PFSK-1 (cell line): ENCODE results near the gene EMC8.

ENCODE experiments used
- FOXP2 ChIP-seq: optimal IDR thresholded peaks from 2 replicates; pipeline ENCODE3; 2011; ENCODE audit warnings: borderline replicate concordance, control low read depth, inconsistent platforms; ENCODE audit not compliant: insufficient read depth; ENCODE audit errors: extremely low read length, extremely low read depth
- POLR2AphosphoS5 ChIP-seq: IDR thresholded peaks from 2 replicates; pipeline ENCODE4 v1.6.1; 2012; ENCODE audit warnings: low read depth, mild to moderate bottlenecking, control low read depth, low read length, moderate library complexity
- SIN3A ChIP-seq: IDR thresholded peaks from 2 replicates; pipeline ENCODE4 v1.6.1; 2012; ENCODE audit warnings: mild to moderate bottlenecking, low read length, moderate library complexity, borderline replicate concordance; ENCODE audit not compliant: insufficient read depth
- TAF1 ChIP-seq: IDR thresholded peaks from 2 replicates; pipeline ENCODE4 v1.6.1; 2012; ENCODE audit warnings: low read length, control low read depth, borderline replicate concordance; ENCODE audit not compliant: insufficient read depth
- TF ChIP-seq, protein P1 (sequence below), 2 experiments: IDR thresholded peaks; 2 replicates each; pipeline versions ENCODE4 v1.6.1 to v1.8.0; 2011 to 2012; ENCODE audit warnings: low read depth in 2 of 2, low read length in 2 of 2, control low read depth in 1 of 2, inconsistent platforms in 1 of 2, mild to moderate bottlenecking in 1 of 2, moderate library complexity in 1 of 2; ENCODE audit not compliant: insufficient read depth in 1 of 2

The EMC8 gene

DNA sequence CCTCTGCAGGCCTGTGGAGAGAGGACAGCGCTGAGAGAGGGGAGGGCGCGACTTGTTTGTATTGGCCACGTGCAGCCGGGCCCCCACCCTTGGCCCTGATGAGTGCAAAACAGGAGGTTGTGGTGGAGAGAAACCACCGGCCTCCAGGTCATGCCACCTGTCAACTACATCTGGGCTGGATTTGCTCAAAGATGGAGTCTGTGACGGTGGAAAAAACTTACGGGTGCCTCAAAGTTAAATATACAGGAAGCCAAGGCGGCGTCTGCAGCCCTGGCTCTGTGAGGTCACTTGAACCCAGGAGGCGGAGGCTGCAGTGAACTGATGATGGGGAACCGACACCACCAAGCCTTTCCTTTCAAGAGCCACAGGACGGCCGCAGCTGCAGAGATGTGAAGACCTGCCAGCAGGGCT, 64.1 kb downstream of the EMC8 start:
- TF ChIP-seq, protein P1, sequence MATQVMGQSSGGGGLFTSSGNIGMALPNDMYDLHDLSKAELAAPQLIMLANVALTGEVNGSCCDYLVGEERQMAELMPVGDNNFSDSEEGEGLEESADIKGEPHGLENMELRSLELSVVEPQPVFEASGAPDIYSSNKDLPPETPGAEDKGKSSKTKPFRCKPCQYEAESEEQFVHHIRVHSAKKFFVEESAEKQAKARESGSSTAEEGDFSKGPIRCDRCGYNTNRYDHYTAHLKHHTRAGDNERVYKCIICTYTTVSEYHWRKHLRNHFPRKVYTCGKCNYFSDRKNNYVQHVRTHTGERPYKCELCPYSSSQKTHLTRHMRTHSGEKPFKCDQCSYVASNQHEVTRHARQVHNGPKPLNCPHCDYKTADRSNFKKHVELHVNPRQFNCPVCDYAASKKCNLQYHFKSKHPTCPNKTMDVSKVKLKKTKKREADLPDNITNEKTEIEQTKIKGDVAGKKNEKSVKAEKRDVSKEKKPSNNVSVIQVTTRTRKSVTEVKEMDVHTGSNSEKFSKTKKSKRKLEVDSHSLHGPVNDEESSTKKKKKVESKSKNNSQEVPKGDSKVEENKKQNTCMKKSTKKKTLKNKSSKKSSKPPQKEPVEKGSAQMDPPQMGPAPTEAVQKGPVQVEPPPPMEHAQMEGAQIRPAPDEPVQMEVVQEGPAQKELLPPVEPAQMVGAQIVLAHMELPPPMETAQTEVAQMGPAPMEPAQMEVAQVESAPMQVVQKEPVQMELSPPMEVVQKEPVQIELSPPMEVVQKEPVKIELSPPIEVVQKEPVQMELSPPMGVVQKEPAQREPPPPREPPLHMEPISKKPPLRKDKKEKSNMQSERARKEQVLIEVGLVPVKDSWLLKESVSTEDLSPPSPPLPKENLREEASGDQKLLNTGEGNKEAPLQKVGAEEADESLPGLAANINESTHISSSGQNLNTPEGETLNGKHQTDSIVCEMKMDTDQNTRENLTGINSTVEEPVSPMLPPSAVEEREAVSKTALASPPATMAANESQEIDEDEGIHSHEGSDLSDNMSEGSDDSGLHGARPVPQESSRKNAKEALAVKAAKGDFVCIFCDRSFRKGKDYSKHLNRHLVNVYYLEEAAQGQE (IDR thresholded peaks at IDR 0.05; ENCODE audit: insufficient read depth in 1 of 2, low read depth in 2 of 2, low read length in 2 of 2) = no peak
- TF ChIP-seq FOXP2 = no peak

DNA sequence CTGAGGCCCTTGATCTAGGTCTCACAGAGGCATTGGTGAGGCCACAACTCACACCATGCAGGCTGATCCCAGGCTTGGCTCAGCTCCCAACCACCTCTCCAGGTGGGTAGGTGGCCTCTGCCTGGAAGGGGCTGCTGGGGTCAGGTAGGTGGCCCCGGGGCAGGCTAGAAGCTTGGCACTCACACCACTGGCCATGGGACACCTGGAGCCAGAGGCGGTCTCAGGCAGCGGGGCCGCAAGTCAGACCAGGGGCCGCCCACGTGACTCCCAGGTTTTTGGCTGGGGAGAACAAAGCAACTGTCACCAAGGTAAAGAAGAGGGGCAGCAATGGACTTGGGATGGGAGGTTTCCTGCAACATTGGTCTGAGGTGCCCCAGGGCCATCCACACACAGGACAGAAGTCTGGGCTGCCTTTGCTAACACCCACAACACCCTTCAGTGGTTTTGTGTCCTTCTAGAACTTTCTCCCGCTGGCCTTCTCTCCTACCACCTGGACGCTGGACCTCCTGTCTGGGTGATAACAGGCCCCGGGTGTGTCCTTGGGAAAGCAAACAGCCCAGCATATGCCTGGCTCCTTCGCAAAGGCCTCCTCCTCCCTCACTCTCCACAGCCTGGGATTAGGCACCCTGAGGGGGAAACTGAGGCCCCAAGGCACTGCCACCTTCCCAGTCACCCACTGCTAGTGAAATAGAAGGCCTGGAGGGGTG, 64.9 kb downstream of the EMC8 start:
- TF ChIP-seq SIN3A (no peak), TAF1 (no peak), FOXP2 (no peak), POLR2AphosphoS5 (no peak)
- TF ChIP-seq, protein P1 (IDR thresholded peaks at IDR 0.05; ENCODE audit: insufficient read depth in 1 of 2, low read depth in 2 of 2, low read length in 2 of 2) = no peak

DNA sequence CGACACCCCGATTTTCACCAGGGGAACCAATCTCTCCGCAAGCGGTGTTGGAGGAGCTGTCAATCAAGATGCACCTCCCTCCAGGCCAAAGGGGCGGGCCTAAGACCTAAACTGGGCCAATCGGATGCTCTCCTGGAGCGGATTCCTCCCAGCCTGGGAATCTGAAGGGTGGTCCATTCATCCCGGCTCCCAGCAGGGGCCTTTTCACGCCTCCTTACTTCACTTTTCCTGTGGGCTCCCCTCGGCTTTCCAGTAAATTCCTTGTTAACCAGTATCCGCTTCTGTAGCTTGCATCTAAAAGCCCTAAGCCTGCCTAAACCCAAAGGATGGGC, 65.5 kb downstream of the EMC8 start:
- TF ChIP-seq, protein P1 (IDR thresholded peaks at IDR 0.05; ENCODE audit: insufficient read depth in 1 of 2, low read depth in 2 of 2, low read length in 2 of 2) = no peak
- no peak for TF ChIP-seq SIN3A
- TF ChIP-seq POLR2AphosphoS5 = no peak
- TF ChIP-seq TAF1 = no peak
- no peak for TF ChIP-seq FOXP2

DNA sequence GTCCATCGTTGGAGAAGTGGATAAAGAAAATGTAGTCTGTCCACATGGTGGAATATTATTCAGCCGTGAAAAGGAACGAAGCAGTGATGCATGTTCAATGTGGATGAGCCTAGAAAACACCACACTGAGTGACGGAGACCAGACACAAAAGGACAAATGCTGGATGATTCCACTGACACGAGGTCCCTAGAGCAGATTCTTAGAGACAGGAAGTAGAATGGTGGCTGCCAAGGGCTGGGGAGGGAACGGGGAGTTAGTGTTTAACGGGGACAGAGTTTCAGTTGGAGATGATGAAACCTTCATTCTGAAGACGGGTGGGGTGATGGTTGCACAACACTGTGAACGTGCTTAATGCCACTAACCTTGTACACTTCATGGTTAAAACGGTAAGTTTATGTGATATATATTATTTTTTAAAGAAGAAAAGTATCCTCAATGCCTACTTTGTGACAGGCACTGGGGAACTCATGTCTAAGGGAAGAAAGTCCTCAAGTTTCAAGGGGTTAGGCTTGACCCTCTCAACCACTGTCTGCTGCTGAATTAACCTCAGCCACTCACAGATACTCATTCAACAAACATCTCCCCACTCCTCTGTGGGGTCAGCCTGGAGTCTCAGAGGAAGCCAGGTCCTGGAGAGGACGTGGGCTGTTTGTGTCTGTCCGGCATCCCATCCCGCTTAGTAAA, 66.0 kb downstream of the EMC8 start:
- no peak for TF ChIP-seq TAF1

DNA sequence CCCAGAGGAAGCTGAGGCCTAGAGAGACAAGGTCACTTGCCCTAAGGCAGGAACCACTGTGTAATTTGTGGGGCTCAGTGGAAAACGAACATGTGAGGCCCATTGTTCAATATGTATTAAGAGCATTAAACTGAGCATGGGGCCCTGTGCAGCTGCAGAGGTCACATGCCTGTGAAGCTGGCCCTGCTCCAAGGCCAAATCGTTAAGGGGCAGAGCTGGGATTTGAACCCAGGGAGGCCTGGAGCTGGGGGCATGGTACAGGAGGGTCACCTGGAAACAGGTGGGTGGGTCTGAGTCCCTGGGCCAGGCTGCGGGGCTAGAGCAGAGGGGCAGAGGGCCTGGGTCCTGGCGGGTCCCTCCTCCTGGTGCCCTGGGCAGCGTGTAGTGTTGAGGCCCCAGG, 68.2 kb downstream of the EMC8 start:
- TF ChIP-seq, protein P1 (IDR thresholded peaks at IDR 0.05; ENCODE audit: insufficient read depth in 1 of 2, low read depth in 2 of 2, low read length in 2 of 2) = no peak
- TF ChIP-seq FOXP2 = no peak
- TF ChIP-seq POLR2AphosphoS5 = no peak
- no peak for TF ChIP-seq SIN3A
- no peak for TF ChIP-seq TAF1
